OCI-LY7 (cell line): ENCODE measurements around the gene KCNT1. TPM values are rescaled to one million over a fixed set of nuclear protein-coding genes. Genes with fewer than 3 reads are reported as not detected.

Experiments
- BruUV-seq: library from RNA; stranded (reverse); fragments of 400-500 nt; replicated peaks from 2 replicates; lab custom pipeline; 2021; lab: Mats Ljungman, UMichigan
- CTCF ChIA-PET: fragments of 300-600 bp; sonication (Branson Sonifier 250); formaldehyde crosslinking; loops from one replicate; lab custom pipeline; 2022; ENCODE audit warnings: antibody characterized with exemption; ENCODE audit not compliant: unreplicated experiment; lab: Charles Lee
- POLR2A ChIA-PET: fragments of 300-600 bp; sonication (Branson Sonifier 250); formaldehyde crosslinking; loops from one replicate; lab custom pipeline; 2022; ENCODE audit warnings: antibody characterized with exemption; lab: Charles Lee
- DNase-seq: peaks from one replicate; pipeline ENCODE4 v3.0.0-alpha.2; 2015; ENCODE audit warnings: low spot score
- H2AFZ ChIP-seq: fragments of 200-600 bp; sonication (generic), shearing (Covaris generic); 2 replicates; pipeline ENCODE4 v1.6.1; 2014; ENCODE audit warnings: mild to moderate bottlenecking, antibody characterized with exemption, low read length, moderate library complexity
- H3K27ac ChIP-seq: fragments of 200-600 bp; sonication (generic); 2 replicates; pipeline ENCODE4 v1.5.1; 2014; ENCODE audit warnings: mixed run types, low read depth, mild to moderate bottlenecking, moderate library complexity, low read length, inconsistent platforms; ENCODE audit not compliant: poor library complexity, severe bottlenecking
- H3K36me3 ChIP-seq: fragments of 200-600 bp; sonication (generic); 2 replicates; pipeline ENCODE4 v1.6.1; 2014; ENCODE audit warnings: mild to moderate bottlenecking, antibody characterized with exemption, low read length, moderate library complexity, mixed read lengths; ENCODE audit not compliant: insufficient read depth
- H3K4me1 ChIP-seq: fragments of 200-600 bp; sonication (generic); 2 replicates; pipeline ENCODE4 v1.5.1; 2014; ENCODE audit warnings: mild to moderate bottlenecking, low read length; ENCODE audit not compliant: insufficient read depth, poor library complexity, severe bottlenecking
- H3K4me2 ChIP-seq: fragments of 200-600 bp; sonication (generic); 2 replicates; pipeline ENCODE4 v1.6.1; 2014; ENCODE audit warnings: mild to moderate bottlenecking, low read length
- H3K4me3 ChIP-seq: fragments of 200-600 bp; sonication (generic); 2 replicates; pipeline ENCODE4 v1.5.1; 2014; ENCODE audit warnings: mild to moderate bottlenecking, low read depth, low read length; ENCODE audit not compliant: poor library complexity, severe bottlenecking
- H3K79me2 ChIP-seq: fragments of 200-600 bp; sonication (generic); 2 replicates; pipeline ENCODE4 v1.6.1; 2016; ENCODE audit warnings: low read depth, mild to moderate bottlenecking, low read length, moderate library complexity, mixed read lengths; ENCODE audit not compliant: insufficient read depth
- H3K9me2 ChIP-seq: fragments of 200-600 bp; sonication (generic); 2 replicates; pipeline ENCODE4 v1.6.1; 2016; ENCODE audit warnings: mild to moderate bottlenecking, low read length, mixed read lengths; ENCODE audit not compliant: insufficient read depth
- H3K9me3 ChIP-seq: fragments of 200-600 bp; sonication (generic); 2 replicates; pipeline ENCODE4 v1.6.1; 2014; ENCODE audit warnings: mild to moderate bottlenecking, mixed run types, low read length, mixed read lengths
- H4K20me1 ChIP-seq: fragments of 200-600 bp; sonication (generic); 2 replicates; pipeline ENCODE4 v1.6.1; 2014; ENCODE audit warnings: mild to moderate bottlenecking, antibody characterized with exemption, low read length, moderate library complexity, mixed read lengths; ENCODE audit not compliant: insufficient read depth
- CTCF ChIP-seq: fragments of 200-600 bp; sonication (generic); conservative IDR thresholded peaks from 2 replicates; pipeline ENCODE4 v1.5.1; 2014; ENCODE audit warnings: mild to moderate bottlenecking, antibody characterized with exemption, low read length, moderate library complexity, mixed read lengths
- EZH2phosphoT487 ChIP-seq: fragments of 200-600 bp; sonication (generic); IDR thresholded peaks from 2 replicates; pipeline ENCODE4 v1.6.1; 2018; ENCODE audit warnings: low read depth, borderline replicate concordance, mild to moderate bottlenecking, mixed run types, antibody characterized with exemption, low read length, moderate library complexity, mixed read lengths
- intact Hi-C: fragments of 100-400 bp; cut with micrococcal nuclease; formaldehyde crosslinking; loops from one replicate; pipeline ENCODE4 v1.10.0; 2022; ENCODE audit not compliant: unreplicated experiment
- total RNA-seq, 2 experiments: library from RNA; depleted of rRNA in 1 of 2; stranded (reverse); fragments of >200 nt in 1 of 2; shearing (Covaris generic) in 1 of 2; gene quantifications; 2 replicates each; pipeline ENCODE4 v1.2.3, GENCODE V29; 2014 to 2022

KCNT1 gene
- total RNA-seq, 2 experiments from 2014 or later, result not detected

- no TSS peak for BruUV-seq
- POLR2A ChIA-PET, result no interaction called here
These were observed 9.6 kb upstream of the KCNT1 start for GRCh38 chr9:135692410-135692809.

GRCh38 chr9:135693265-135693664 is 8.7 kb upstream of the KCNT1 start:
- no peak for TF ChIP-seq EZH2phosphoT487
- no peak for TF ChIP-seq CTCF
- POLR2A ChIA-PET, result no interaction called here
- no peaks in the 10 kb centered on the region for H3K36me3 ChIP-seq
- CTCF ChIA-PET, result no interaction called here
- BruUV-seq, result no TSS peak
- intact Hi-C loops, result no loop called here
- H3K9me3 ChIP-seq, result no peaks in the 10 kb centered on the region
- no peak for DNase-seq
- no peaks in the 10 kb centered on the region for H3K79me2 ChIP-seq
- no peak overlapping the region for H3K4me2 ChIP-seq
- H2AFZ ChIP-seq, result no peak overlapping the region
- no peak overlapping the region for H3K27ac ChIP-seq
- H4K20me1 ChIP-seq, result no peaks in the 10 kb centered on the region; the same call in 1 of the 2 replicates
- no peaks in the 10 kb centered on the region for H3K9me2 ChIP-seq
- H3K4me3 ChIP-seq, result no peak overlapping the region
- no peaks in the 10 kb centered on the region for H3K4me1 ChIP-seq

More at GRCh38 chr9:135692410-135692809, 9.6 kb upstream of the KCNT1 start:
- H3K27ac ChIP-seq, result no peak overlapping the region
- no peaks in the 10 kb centered on the region for H3K36me3 ChIP-seq
- H3K9me3 ChIP-seq, result no peaks in the 10 kb centered on the region
- no peak overlapping the region for H3K4me2 ChIP-seq
- H2AFZ ChIP-seq, result no peak overlapping the region
- H3K4me3 ChIP-seq, result no peak overlapping the region
- TF ChIP-seq EZH2phosphoT487, result no peak
- no peak for TF ChIP-seq CTCF
- no peaks in the 10 kb centered on the region for H3K9me2 ChIP-seq
- no peak for DNase-seq
- no peaks in the 10 kb centered on the region for H3K4me1 ChIP-seq
- intact Hi-C loops, result no loop called here
- CTCF ChIA-PET, result no interaction called here
- no peaks in the 10 kb centered on the region for H3K79me2 ChIP-seq
- H4K20me1 ChIP-seq, result no peaks in the 10 kb centered on the region; the same call in 1 of the 2 replicates

- no peak overlapping the region for H2AFZ ChIP-seq
- no peaks in the 10 kb centered on the region for H3K9me2 ChIP-seq
- CTCF ChIA-PET, result no interaction called here
- no peak overlapping the region for H3K27ac ChIP-seq
- H3K36me3 ChIP-seq, result no peaks in the 10 kb centered on the region
- TF ChIP-seq CTCF (no peak), EZH2phosphoT487 (no peak)
- H3K4me3 ChIP-seq, result no peak overlapping the region
- no peaks in the 10 kb centered on the region for H3K79me2 ChIP-seq
- H3K4me1 ChIP-seq, result no peaks in the 10 kb centered on the region
- H4K20me1 ChIP-seq, result no peaks in the 10 kb centered on the region; the same call in 1 of the 2 replicates
- H3K9me3 ChIP-seq, result no peaks in the 10 kb centered on the region
- DNase-seq, result no peak
- intact Hi-C loops, result no loop called here
- H3K4me2 ChIP-seq, result no peak overlapping the region
- BruUV-seq, result no TSS peak
- POLR2A ChIA-PET, result no interaction called here
These were observed 8.2 kb upstream of the KCNT1 start for GRCh38 chr9:135693771-135694170.
